HPDE6-E6E7 (cell line): Measurements from ENCODE around the gene CNOT6L.
"Not testable (repeated sequence)": the region's sequence is repeated elsewhere in the genome, so short reads cannot be mapped to it uniquely, and the experiment has no call there.

Experiments used
- DNase-seq: peaks from one replicate; pipeline ENCODE4 v3.0.0; 2011; ENCODE audit warnings: missing footprints; ENCODE audit errors: extremely low spot score

Gene CNOT6L

GRCh38 chr4:77818602-77819403 is at the start of gene CNOT6L:
Gene CNOT6L (minus strand): TSS chr4:77819368. CDS start chr4:77819308, 60 bp downstream.
- DNase-seq = peak; percentile 37

- no peak for DNase-seq
These were observed 46.1 kb upstream of the CNOT6L start for GRCh38 chr4:77865259-77865658.

- DNase-seq = not testable (repeated sequence)
These were observed 44.2 kb upstream of the CNOT6L start for GRCh38 chr4:77863341-77863740.

- peak; percentile 83 for DNase-seq
These were observed 43.5 kb upstream of the CNOT6L start, which contains the start of gene MRPL1 for GRCh38 chr4:77862478-77863216. Gene MRPL1 (plus strand): TSS chr4:77862830. CDS start chr4:77862849, 19 bp downstream.

- no peak for DNase-seq
These were observed 42.3 kb upstream of the CNOT6L start for GRCh38 chr4:77861495-77861894.

- DNase-seq = no peak
These were observed 40.1 kb upstream of the CNOT6L start for GRCh38 chr4:77859256-77859655.

- no peak for DNase-seq
These were observed 37.0 kb upstream of the CNOT6L start for GRCh38 chr4:77856152-77856551.

GRCh38 chr4:77854431-77855111 is 35.4 kb upstream of the CNOT6L start:
- DNase-seq = no peak

- no peak for DNase-seq
These were observed 33.8 kb upstream of the CNOT6L start for GRCh38 chr4:77852892-77853495.

- no peak for DNase-seq
These were observed 30.3 kb upstream of the CNOT6L start for GRCh38 chr4:77849278-77849965.

- no peak for DNase-seq
These were observed 29.3 kb upstream of the CNOT6L start for GRCh38 chr4:77848508-77848907.

GRCh38 chr4:77845929-77846328 is 26.8 kb upstream of the CNOT6L start:
- DNase-seq = no peak

- DNase-seq = no peak
These were observed 26.2 kb upstream of the CNOT6L start for GRCh38 chr4:77845400-77845799.

- DNase-seq = no peak
These were observed 25.2 kb upstream of the CNOT6L start for GRCh38 chr4:77844363-77844762.

- DNase-seq = no peak
These were observed 24.5 kb upstream of the CNOT6L start for GRCh38 chr4:77843628-77844027.

- DNase-seq = no peak
These were observed 15.2 kb upstream of the CNOT6L start for GRCh38 chr4:77834403-77834802.

- peak; percentile 69 for DNase-seq
These were observed 14.1 kb upstream of the CNOT6L start for GRCh38 chr4:77833126-77833724.

- no peak for DNase-seq
These were observed 8.2 kb upstream of the CNOT6L start for GRCh38 chr4:77827343-77827742.

GRCh38 chr4:77826275-77826674 is 7.1 kb upstream of the CNOT6L start:
- DNase-seq = no peak

- DNase-seq = no peak
These were observed 2.6 kb upstream of the CNOT6L start for GRCh38 chr4:77821775-77822174.
